Endometrial microvascular endothelial cells (primary cell): Measurements from ENCODE around the gene LRRC51. TPM values are rescaled to one million over a fixed set of nuclear protein-coding genes. Genes with fewer than 3 reads are reported as not detected.

Source experiments
- in situ Hi-C: cut with HindIII; loops from 2 replicates; pipeline ENCODE4 v1.10.0; 2017; ENCODE audit warnings: low sequenced_read_pairs, low pct_unique_long_range_greater_than_20kb; ENCODE audit errors: inconsistent ontology term
- total RNA-seq: library from RNA; depleted of rRNA; stranded (reverse); fragments of >200 nt; gene quantifications from one replicate; pipeline ENCODE4 v1.2.3, GENCODE V29; 2015; ENCODE audit errors: inconsistent ontology term

Gene LRRC51
- 1.1 TPM for total RNA-seq

DNA sequence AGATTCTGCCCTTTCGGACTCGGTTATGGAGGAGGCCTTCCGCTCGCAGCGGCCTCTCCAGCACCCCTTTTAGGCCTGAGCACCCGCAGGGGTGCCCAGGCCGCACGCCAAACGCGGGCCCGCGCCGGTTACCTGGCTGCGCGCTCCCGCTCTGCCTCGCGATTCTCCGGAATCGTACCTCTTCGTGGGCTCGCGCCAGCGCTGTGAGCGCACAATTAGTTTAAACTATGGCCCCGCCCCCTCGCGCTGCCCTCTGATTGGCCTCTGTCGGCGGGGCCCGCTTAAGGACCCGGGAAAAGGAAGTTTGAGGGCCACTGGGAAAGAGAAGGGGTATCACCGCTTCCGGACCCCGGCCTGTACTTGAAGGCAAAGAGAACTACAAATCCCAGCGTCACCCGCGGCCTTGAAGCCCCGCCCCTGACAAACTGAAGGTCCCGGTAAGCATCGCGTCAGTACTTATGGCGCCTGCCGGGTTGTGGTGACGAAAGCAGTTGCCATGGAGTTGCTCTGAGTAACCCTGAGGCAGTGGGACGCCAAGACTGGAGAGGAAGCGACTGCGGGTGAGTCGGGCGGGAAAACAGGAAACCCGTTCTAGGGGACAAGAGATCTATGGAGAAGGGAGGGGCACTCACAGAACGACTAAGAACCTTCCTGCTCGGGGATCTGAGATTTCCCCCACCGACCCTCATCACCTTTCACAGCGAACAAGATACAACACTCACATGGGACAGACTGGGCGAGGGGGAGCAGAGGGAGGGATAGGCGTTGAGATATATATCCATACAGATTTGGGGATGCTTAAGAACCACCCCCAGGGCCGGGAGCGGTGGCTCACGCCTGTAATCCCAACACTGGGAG, at the start of gene LRRC51, which contains the start of gene NUMA1:
Gene LRRC51 (plus strand): TSS at position 525 of the 858 bp plus-strand sequence. CDS start 8,234 bp downstream, outside the sequence.
Gene NUMA1 (minus strand): TSS at position 217 of the 858 bp plus-strand sequence. CDS start 44,599 bp downstream, outside the sequence.
- in situ Hi-C loops = no loop called here

- in situ Hi-C loops = no loop called here
These were observed 44.0 kb upstream of the LRRC51 start for GRCh38 chr11:72036687-72037086.

GRCh38 chr11:72037554-72038311, 42.9 kb upstream of the LRRC51 start:
- in situ Hi-C loops = no loop called here

GRCh38 chr11:72038491-72038890, 42.2 kb upstream of the LRRC51 start:
- in situ Hi-C loops = no loop called here

- in situ Hi-C loops = no loop called here
These were observed 41.4 kb upstream of the LRRC51 start for GRCh38 chr11:72039031-72039855.

DNA sequence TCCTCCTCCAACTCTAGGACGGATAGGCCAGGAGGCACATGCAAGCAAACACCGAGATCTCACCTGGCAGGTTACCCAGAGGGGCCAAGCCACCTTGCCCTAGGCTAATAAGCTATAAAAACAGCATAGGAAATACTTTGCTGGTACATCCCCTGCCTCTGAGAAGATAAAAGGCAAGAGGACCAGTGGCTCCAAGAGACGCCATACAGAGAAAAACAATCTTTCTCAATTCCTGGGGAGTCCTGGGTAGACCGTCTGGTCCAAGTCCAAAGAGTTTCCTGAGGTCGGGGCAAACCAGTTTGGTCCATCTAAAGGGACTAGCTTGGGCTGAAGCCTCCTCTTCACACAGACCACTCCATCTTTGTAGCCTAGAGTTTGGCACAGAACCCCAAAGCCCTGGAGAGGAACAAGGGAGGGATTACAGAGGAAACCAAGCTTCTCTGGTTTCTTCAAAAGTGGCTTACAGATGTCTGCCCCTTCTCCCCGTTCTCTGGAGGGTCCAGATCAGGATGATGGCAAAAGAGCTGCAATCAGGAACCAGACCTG, 40.7 kb upstream of the LRRC51 start:
- in situ Hi-C loops = no loop called here

DNA sequence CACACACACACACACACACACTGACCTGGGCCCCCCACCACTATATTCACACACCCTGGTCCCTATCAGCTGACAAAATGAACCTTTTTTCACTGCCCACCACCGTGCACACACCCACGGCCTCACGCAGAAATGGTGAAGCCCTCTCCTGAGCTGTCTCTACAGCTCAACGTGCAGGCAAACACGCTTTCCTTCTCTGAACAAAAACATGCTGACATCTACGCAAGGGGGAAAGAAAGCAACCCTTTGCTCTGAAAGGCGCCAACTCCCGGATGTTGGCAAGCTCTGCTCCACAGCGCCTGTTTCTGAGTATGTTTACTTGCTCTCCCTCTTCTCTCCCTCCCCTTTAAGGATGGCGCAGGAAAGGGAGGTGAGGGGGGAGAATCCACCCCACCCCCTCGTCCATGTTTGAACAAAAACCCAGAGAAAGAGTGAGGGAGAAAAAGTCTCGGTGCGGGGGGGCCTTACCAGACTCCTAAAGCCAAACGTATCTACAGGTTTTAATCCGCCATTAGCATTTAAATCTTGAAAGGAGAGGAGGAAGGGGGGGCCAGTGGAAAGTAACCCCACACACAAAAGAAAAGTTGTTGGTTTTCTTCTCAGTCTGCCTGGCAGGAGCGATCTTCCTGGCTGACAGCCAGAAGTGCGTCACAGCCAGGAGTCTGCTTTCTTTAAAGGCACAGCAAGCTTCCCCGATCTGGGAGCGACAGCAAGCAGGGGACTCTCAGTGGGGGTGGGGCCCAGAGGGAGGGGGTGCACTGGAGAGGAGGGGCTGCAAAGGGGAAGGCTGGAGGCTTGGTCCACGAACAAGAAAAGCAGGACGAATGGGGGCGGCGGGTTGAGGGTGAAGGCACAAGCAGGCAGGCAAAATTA, 39.9 kb upstream of the LRRC51 start:
- in situ Hi-C loops = no loop called here

GRCh38 chr11:72041364-72042063, 39.1 kb upstream of the LRRC51 start:
- in situ Hi-C loops = no loop called here

- in situ Hi-C loops = no loop called here
These were observed 38.4 kb upstream of the LRRC51 start for GRCh38 chr11:72042064-72042745.

DNA sequence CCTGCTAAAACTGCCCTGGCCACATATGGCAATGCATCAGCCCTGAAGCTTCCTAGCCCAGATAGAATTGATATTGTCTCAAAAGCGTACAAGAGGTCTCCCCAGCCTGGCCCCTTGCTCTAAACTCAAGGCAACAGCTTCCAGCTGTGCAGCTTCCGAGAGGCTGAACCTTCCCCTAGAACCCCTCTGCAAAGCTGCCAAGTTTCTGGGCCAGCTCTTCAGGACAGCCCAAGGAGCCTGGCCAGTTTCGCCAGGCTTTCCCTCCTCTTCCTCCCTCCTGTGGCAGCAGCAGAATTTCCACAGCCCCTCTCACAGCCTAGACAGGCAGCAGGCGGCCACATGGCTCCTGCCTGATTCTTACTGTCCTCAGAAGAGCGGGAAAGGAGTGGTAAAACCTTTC, 34.8 kb upstream of the LRRC51 start:
- in situ Hi-C loops = no loop called here

- in situ Hi-C loops = no loop called here
These were observed 31.7 kb upstream of the LRRC51 start for GRCh38 chr11:72048766-72049460.

DNA sequence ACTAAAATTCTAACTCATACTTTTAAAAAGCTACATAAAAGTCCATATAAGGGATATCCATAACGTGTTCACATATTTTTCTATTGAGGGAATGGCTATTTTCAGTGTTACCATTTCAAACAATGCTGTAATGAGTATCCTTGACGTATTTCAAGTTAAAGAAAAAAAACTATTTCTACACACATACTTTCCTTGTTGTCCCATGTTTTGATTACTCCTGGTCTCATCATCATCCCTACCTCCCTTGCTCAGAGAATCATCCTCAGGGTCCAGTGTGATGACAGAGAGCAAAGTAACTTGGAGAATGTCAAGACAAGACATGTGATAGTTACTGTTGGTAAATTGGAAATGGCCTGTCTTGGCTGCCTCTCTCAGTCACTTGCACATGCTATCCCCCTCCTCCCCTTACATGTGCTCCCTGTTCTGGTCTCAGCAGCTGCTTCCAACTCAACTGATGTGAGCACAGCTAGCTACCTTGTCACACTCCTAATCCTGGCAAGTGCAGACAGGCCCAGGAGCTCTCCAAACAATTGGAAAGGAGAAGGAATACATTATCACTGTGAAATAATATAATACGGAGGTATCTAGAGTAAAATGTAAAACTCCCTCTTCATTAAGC, 22.1 kb upstream of the LRRC51 start:
- in situ Hi-C loops = no loop called here

- in situ Hi-C loops = no loop called here
These were observed 18.8 kb upstream of the LRRC51 start for GRCh38 chr11:72061739-72062396.

GRCh38 chr11:72066855-72067254, 13.8 kb upstream of the LRRC51 start:
- in situ Hi-C loops = no loop called here

GRCh38 chr11:72067266-72067665, 13.4 kb upstream of the LRRC51 start:
- in situ Hi-C loops = no loop called here
